ENCODE data around the gene RAPGEF2.
A peak's percentile ranks its signal among the peaks of the same experiment; 100 is the strongest.
"Not testable (repeated sequence)": the region's sequence is repeated elsewhere in the genome, so short reads cannot be mapped to it uniquely, and the experiment has no call there.

The RAPGEF2 gene

DNA sequence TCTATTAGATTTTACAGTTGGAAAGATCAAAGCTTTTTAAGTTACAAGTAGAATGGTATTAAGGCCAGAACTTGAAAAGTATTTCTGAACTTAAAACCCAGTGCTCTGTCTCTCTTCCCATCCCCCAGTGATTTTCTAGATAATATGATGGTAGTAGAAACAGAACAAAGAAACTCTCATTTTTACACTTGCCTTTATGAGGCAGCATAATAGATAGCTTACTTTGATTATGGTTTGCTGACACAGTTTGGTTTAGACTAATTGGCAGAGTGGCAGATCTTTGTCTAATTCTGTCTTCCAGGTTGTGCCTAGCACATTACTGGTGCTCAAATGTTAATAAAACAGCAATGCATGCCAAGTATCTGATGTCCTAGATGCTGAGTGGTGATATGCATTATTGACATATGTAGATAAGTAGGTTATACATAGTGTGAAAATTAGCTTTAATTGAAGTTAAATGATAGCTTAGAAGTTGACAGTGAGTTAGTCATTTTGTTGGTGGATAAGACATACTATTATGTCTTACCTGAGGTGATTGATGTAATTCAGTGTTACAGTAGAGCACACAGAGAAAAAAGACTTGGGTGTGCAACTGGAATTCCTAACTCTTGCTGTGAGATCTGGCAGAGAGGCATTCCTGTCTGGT is 4.3 kb upstream of the RAPGEF2 start:
- no peak for DNase-seq (ENCODE audit: low spot score)

DNA sequence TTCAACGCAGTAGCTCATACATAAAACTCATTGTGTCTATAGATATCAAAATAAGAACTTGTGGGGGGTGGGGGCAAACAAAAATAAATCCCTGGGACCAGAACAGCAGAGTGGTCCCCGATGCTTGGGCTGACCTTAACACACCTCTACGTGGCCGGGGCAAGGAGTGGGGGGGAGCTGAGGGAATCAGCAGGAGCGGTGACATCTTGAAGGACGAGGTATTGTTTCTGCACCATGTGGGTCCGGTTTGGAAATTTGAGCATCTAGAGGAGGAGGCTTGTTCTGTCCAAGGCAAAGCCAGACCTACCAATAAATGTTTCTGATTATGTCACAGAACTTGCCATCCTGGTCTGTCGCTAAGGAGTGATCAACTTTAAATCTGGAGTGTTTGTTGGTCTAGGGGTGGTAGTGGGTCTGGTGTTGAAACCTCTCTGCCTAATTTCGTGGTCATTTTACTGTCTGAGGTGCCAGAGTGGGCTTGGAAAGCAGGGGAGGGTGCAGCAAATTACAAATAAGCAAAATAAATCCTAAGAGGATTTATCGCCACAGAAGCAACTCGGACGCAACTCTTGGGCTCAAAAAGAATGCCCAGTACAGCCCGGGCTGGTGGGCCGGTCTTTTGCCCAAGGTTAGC is 774 bp upstream of the RAPGEF2 start:
- DNase-seq (ENCODE audit: low spot score), result no peak

- peak; percentile 40 for DNase-seq (ENCODE audit: low spot score)
Measured at GRCh38 chr4:159103384-159103990, 608 bp downstream of the RAPGEF2 start.

- peak; percentile 13 for DNase-seq (ENCODE audit: low spot score)
Measured at GRCh38 chr4:159104694-159105414, 2.0 kb downstream of the RAPGEF2 start.

GRCh38 chr4:159105761-159106243 is 2.9 kb downstream of the RAPGEF2 start:
- peak; percentile 23 for DNase-seq (ENCODE audit: low spot score)

DNA sequence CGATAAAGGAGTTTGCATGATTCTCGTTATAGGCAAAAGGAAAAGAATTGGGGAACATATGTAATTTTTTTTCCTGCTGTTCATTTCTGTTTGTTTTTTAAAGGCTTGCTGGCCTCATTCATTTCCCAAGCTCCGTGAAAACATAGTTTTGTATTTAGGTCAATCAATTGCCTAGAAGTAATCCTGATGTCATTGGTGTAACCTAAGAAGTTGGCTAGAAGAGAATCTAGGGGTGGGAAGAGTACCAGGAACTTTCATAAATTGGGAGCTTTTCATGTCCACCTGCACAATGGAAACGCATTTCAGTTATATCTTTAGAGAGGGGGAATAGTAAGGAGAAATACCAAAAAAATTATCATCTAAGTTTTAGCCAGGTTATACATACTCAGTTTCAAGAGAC is 3.8 kb downstream of the RAPGEF2 start:
- no peak for DNase-seq (ENCODE audit: low spot score)

GRCh38 chr4:159107203-159107925 is 4.5 kb downstream of the RAPGEF2 start:
- no peak for DNase-seq (ENCODE audit: low spot score)

DNA sequence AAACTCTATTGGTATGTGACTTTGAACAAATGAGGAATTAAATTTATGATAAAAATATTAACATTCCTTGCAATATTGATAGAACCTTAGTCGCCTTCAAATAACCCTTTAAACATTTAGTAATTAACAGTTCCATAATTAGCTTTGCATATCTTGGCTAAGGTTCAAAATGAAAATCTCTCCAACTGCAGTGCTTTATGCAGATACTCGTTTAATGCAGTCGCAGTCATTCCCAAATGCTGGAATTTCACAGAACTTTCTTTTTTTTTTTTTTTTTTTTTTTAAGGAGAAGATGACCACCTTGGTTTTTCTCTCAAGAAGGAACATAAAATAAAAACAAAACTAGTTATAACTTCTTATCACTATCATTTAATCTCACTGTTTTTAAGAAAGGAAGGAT is 5.2 kb downstream of the RAPGEF2 start:
- DNase-seq (ENCODE audit: low spot score), result no peak

- no peak for DNase-seq (ENCODE audit: low spot score)
Measured at GRCh38 chr4:159110961-159111360, 8.1 kb downstream of the RAPGEF2 start.

DNA sequence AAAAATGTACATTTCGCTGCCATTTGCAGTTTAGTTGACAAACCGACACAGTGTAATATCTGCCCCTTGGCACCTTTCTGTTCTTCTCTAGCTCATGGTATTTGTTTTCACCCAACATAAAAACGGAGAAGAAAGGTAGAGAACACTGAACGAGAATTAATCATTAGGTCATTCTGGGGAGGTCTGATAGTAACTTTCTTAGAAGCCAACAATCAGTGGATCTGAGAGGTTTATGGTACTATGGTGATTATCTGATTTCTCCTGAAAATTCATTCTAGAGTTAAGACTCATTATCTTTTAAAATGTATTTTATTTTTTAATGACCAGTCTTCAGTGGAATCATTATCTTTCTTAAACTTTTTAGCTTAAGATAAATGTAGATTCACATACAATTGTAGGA is 8.5 kb downstream of the RAPGEF2 start:
- no peak for DNase-seq (ENCODE audit: low spot score)

DNA sequence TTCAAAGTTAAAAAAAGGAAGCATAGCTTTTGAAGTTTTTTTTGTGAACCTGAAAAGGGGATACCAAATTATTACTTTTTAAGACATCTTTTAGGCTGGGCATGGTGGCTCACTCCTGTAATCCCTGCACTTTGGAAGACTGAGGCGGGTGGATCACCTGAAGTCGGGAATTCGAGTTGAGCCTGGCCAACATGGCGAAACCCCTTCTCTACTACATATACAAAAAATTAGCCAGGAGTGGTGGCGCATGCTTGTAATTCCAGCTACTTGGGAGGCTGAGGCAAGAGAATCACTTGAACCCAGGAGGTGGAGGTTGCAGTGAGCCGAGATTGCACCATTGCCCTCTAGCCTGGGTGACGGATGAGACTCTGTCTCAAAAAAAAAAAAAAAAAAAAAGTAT is 10.5 kb downstream of the RAPGEF2 start:
- DNase-seq (ENCODE audit: low spot score), result not testable (repeated sequence)

- not testable (repeated sequence) for DNase-seq (ENCODE audit: low spot score)
Measured at GRCh38 chr4:159116098-159116497, 13.2 kb downstream of the RAPGEF2 start.

GRCh38 chr4:159116693-159117092 is 13.8 kb downstream of the RAPGEF2 start:
- not testable (repeated sequence) for DNase-seq (ENCODE audit: low spot score)

DNA sequence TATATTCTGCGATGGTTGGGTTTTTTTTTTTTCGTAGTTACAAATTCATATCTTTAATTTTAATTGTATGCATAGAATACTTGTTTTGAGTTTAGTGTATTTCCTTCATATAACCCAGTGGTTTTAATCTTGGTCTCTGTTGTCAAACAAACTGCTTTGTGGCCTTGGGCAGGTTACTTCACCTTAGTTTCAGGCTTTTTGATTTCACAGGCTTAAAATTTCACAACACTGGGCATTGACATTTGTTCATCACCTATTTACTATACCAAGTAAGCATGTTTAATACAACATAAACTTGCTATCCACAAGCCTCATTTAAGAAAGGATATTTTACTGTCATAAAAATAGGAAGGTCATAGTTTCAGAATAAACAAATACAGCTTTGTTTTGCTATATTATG is 14.7 kb downstream of the RAPGEF2 start:
- DNase-seq (ENCODE audit: low spot score), result no peak

DNA sequence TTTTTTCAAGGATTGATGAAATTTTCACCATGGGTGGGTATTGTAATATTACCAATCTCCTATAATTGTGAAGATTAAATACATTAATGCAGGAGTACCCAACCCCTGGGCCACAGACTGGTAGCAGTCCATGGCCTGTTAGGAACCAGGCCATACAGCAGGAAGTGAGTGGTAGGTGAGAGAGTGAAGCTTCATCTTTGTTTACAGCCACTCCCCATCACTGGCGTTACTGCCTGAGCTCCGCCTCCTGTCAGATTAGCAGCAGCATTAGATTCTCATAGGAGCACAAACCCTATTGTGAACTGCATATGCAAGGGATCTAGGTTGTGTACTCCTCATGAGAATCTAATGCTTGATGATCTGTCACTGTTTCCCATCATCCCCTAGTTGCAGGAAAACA is 15.1 kb downstream of the RAPGEF2 start:
- DNase-seq (ENCODE audit: low spot score), result no peak

DNA sequence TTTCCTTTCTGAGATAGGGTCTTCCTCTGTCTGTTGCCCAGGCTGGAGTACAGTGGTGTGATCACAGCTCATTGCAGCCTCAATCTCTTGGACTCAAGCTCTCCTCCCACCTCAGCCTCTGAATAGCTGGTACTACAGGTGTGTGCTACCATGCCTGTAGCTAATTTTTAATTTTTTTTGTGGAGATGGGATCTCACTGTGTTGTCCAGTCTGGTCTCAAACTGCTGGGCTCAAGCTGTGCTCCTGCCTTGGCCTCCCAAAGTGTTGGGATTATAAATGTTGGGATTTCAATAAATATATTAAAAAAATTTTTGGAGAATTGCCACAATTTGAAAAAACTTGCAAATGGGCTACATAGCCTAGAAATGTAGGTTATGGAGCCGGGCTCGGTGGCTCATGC is 18.5 kb downstream of the RAPGEF2 start:
- DNase-seq (ENCODE audit: low spot score), result no peak

DNA sequence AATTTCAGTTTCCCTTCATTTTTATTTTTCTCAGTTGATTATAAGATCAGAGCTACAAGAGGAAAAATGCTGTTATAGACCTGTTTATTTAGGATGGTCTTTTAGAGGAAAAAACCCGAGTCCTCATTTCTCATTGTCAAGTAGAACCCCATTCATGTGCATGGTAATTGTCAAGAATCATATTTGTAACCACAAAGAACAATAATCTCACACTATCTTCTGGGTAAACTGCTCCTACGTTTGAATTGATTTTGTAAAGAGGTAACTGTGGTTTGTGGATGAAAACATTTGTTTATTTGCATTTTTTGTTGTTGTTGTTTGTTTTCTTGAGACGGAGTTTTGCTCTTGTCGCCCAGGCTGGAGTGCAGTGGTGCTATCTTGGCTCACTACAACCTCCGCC is 23.8 kb downstream of the RAPGEF2 start:
- DNase-seq (ENCODE audit: low spot score), result no peak

DNA sequence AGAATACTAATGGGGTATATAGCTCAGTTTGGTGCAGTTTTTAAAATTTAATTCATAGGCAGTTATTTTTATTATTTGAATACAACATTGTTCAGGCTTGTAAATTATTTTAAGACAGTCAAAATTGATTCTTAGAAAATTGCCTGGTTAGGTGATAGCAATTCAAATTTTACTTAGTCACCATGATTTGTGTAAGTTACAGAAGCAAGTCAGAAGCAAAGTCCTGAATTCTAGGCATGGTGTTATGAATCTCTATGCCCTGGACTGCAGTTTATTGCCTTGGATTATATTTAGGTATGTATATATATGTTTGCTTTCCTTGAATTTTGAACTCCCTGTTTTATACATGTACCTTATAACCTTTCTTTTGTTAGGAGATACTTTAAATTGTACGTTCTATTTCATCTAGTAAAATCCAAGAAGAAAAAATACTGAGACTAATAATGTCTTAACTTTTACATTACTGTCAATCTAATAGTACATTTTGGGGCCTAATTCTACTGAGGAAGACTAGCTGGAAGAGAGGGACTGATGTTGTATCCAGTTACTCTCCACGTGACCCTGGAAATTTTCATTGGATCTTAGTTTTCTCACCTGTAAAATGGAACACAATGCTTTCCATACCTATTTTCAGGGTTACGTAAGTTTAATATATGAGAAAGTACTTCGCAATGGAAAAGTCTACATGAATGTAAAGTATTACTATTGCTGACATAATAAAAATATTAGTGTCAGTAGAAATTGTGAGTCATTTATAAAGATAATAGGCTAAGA is 25.1 kb downstream of the RAPGEF2 start:
- DNase-seq (ENCODE audit: low spot score), result no peak

DNA sequence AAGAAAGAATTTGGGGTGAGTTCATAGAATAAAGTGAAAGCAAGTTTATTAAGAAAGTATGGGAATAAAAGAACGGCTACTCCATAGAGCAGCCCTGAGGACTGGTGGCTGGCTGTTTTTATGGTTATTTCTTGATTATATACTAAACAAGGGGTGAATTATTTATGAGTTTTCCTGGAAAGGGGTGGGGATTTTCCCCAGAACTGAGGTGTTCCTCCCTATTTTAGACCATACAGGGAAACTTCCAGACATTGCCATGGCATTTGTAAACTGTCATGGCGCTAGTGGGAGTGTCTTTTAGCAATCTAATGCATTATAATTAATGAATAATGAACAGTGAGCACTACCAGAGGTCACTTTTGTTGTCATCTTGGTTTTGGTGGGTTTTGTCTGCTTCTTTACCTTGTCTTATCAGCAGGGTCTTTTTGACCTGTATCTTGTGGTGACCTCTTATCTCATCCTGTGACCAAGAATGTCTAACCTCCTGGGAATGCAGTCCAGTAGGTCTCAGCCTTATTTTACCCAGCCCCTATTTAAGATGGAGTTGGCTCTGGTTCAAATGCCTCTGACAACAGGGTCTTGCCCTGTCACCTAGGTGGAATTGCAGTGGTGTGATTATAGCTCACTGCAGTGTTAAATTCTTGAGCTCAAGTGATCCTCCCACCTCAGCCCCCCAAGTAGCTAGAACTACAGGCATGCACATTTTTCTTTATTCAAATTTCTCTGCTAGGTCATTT is 27.1 kb downstream of the RAPGEF2 start:
- DNase-seq (ENCODE audit: low spot score), result no peak

- no peak for DNase-seq (ENCODE audit: low spot score)
Measured at GRCh38 chr4:159131564-159131963, 28.7 kb downstream of the RAPGEF2 start.

GRCh38 chr4:159134429-159134828 is 31.6 kb downstream of the RAPGEF2 start:
- no peak for DNase-seq (ENCODE audit: low spot score)

Data from germinal center (tissue), 1 donor.